HG02678 (cell line): ENCODE data around the gene NFE2L2.
"Not testable (repeated sequence)": the region's sequence is repeated elsewhere in the genome, so short reads cannot be mapped to it uniquely, and the experiment has no call there.

Experiments
- ATAC-seq: cut with Tn5 transposase; IDR thresholded peaks from one replicate; pipeline ENCODE4 v1.9.1; 2021; ENCODE audit warnings: mild to moderate bottlenecking, moderate library complexity; ENCODE audit not compliant: unreplicated experiment

Gene NFE2L2

DNA sequence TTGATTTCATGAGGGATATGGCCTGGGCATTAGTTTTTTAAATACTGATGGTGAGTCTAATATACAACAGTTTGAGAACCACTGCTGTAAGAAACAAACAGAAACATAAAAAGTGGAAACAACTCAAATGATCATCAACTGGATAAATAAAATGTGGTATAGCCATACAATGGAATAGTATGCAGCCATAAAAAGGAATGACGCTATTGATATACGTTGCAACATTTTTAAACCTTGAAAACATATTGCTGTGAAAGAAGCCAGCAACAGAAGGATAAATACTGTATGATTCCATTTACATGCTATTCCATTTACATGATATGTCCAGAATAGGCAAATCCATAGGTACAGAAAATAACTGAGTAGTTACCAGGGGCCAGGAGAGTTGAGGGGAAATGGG is 6.5 kb downstream of the NFE2L2 start:
- no peak for ATAC-seq

- ATAC-seq = no peak
Observed at GRCh38 chr2:177257471-177257870, 7.1 kb downstream of the NFE2L2 start.

- ATAC-seq = no peak
Observed at GRCh38 chr2:177256695-177257094, 7.8 kb downstream of the NFE2L2 start.

DNA sequence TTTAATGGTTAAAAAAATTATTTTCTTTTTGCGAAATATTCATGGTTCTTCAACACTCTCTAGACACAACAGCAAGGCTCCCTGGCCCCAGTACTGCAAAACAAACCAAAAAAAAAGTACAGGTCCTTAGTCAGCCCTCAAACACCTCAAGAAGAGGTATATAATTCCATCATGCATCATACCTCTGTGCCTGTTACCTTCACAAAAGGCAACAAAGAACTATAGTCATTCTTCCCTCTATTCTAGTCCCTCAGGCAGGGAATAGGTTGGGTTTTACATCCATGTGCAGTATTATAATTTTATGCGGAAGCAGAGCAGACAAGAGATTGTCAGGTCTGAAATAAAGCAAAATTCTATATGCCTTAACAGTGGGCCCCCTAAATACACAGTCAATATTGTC is 8.5 kb downstream of the NFE2L2 start:
- ATAC-seq = no peak

DNA sequence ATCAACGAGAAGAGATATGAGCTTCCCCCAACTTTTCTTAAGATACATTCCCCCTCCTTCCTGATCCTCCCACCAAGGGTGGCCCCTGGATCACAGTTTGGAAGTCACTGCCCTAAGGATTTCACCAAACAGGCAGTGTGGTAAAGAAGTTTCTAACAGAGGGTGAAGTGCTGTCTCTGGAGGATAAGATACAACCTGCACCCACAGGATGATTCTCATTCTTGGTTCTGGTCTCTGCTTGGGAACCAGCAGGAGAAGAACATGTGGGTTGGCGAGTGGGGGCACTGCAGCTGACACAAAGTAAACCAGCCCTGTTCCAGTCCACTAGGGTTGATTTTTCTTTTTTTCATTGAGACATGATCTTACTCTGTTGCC is 9.3 kb downstream of the NFE2L2 start:
- ATAC-seq = no peak

DNA sequence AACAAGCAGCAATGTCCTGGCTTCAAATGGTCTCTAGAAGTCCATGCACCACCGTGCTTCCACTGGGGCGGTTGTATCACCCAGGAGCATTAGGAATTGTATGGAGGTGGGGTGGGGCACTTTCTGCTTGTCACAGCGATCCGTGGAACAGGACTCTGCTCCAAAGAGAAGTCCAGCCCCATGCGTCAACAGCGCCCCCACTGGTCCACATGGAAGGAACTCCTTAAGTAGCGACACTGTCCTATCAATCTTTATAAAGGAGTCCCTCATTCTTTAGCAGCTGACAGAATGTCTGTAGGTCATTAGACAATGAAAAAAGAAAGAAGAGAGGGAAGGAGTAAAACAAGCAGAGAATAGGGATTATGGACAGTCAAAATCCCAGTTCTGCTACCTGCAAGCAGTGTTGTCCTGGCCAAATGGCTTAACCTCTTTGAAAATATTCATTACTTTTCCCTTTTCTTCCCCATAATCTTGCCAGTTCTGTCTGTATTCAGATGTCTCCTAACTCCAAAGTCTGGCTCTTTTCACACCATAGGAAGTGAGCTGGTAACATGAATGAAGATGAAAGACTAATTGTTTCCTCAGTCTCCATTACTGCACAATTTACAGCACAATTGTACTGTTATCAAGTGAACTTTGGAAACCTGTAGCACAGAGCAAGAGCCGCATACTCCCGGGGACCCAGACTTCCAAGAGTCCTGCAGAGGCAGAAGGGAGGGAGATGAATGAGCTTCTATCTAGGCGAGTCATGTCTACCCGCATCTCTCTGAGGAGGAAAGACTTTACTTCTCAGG is 9.9 kb downstream of the NFE2L2 start:
- no peak for ATAC-seq

DNA sequence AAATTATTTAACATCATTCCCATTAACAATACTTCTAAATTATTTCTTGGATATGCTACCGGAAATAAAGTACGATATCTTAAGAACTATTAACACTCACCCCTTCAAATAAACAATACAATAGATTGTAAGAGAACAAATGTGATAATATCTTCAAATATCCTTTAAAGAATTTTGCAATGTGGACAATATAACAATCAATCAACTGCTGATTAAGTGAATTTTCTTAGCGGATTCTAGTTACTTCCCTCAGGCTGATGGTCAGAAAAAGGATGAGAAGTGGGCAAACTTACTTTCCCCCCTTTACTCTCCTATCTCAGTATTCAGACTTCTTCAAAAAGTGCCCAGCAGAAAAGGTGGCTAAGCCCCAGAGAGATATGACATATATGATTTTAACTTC is 10.8 kb downstream of the NFE2L2 start:
- ATAC-seq = no peak

GRCh38 chr2:177252808-177253531 is 11.6 kb downstream of the NFE2L2 start:
- no peak for ATAC-seq

- no peak for ATAC-seq
Observed at GRCh38 chr2:177251165-177251542, 13.4 kb downstream of the NFE2L2 start.

GRCh38 chr2:177250461-177250860 is 14.1 kb downstream of the NFE2L2 start:
- no peak for ATAC-seq

- no peak for ATAC-seq
Observed at GRCh38 chr2:177249038-177249437, 15.5 kb downstream of the NFE2L2 start.

DNA sequence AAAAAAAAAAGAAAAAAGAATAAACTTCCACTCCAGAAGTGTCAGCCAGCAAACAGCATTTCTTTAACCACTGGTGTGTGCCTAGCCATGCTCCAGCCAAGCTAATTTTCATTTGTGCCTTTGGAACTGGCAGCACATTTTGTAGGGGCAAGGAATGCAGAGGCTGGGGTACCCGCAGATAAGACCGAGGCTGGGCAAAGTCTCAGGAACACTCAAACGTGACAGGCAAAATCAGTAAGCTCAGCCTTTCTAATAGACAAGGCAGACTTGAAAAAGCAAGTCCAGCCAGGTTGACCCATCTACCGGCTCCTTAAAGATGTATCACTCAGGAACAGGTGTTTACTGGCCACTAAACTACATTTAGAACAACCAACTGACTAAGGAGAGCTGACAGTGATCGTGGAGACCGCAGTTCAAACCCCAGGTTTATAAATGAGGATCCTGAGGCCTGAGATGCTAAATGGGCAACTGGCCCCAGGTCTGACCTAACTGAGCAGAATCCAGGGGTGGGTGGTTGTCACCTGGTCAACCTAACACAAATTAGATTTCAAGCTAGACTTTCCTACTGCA is 16.7 kb downstream of the NFE2L2 start:
- no peak for ATAC-seq

DNA sequence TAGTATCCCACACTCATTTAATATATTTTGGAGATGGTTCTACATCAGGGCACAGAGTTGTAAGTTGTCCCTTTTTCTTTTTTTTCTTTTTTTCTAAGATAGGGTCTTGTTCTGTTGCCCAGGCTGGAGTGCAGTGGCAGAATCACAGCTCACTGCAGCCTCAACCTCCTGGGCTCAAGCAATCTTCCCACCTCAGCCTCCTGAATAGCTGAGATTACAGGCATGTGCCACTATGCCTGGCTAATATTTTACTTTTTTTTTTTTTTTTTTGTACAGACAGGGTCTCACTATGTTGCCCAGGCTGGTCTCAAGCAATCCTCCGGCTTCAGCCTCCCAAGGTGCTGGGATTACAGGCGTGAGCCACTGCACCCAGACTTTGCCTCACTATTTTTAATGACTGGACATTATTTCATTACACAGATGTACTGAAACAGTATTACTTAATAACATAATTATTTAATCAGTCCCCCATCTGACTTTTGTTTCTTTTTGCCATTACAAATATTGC is 17.9 kb downstream of the NFE2L2 start:
- ATAC-seq = not testable (repeated sequence)

DNA sequence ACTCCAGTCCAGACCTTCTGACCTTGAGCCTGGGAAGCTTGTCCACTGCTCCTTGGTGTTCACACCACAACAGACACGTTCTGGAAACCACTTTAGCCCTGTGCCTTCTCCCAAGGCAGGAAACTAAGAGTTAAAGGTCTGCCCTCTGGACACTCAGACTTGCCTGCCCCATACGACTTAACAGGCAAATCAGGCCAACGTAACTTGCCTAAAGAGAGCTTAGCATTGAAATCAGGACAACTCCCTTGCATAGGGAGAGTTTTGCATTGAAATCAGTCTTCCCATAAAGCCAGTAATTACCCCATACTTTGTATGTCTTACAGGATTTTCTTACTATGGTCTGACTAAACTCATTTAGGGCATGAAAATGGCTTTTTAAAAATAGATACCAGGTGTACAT is 18.5 kb downstream of the NFE2L2 start:
- ATAC-seq = no peak

GRCh38 chr2:177245010-177245422 is 19.5 kb downstream of the NFE2L2 start:
- ATAC-seq = no peak

- no peak for ATAC-seq
Observed at GRCh38 chr2:177244244-177244771, 20.2 kb downstream of the NFE2L2 start.

DNA sequence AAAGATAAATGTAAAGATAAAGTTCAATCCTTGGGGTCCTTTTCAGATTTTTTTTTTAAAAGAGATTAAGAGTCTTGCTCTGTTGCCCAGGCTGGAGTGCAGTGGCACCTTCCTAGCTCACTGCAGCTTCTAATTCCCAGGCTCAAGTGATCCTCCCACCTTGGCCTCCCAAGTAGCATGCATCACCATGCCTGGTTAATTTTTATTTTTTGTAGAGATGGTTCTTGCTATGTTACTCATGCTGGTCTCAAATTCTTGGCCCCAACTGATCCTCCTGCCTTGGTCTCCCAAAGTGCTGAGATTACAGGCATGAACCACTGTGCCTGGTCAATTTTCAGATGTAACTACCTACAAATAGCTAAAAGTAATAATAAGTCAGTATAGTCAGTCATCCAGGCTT is 21.1 kb downstream of the NFE2L2 start:
- no peak for ATAC-seq

- no peak for ATAC-seq
Observed at GRCh38 chr2:177243073-177243472, 21.5 kb downstream of the NFE2L2 start.

DNA sequence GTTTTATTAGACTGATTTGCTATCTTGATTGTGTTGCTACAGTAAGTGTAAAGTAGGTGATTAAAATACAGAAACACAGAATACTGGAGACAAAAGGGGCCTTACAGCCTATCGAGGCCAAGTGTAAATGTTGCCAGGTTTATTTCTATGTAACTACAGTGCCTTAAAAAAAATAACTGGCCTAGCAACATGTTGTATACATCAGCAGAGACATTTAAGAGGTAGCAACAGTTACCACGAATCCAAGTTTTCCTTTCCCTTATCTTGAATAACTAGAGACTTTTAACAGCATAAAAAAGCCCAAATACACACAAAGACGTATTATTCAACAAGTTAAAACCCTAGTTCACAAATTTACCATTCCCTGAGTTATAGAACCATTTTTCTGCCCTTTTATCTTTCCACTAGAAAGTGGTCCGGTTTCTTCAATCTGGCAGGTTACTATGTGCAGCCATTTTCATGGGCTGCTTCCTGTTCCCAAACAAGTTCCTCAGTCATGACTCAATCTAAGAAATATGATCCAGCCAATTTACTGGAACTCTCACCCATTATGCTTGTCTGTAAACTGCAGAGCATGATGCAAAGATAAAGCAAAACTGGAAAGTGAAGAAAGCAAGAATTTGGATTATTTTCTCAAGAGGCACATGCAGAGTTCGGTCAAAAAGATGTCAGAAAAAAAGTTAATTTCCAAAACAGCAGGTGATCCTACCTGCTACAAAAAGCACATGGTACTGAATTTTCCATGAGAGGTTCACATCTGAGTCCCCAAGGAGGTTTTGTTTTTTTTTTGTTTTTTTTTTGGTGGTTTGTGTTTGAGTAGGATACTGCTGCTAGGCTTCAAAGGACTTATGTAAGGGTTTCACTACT is 22.2 kb downstream of the NFE2L2 start:
- ATAC-seq = no peak

DNA sequence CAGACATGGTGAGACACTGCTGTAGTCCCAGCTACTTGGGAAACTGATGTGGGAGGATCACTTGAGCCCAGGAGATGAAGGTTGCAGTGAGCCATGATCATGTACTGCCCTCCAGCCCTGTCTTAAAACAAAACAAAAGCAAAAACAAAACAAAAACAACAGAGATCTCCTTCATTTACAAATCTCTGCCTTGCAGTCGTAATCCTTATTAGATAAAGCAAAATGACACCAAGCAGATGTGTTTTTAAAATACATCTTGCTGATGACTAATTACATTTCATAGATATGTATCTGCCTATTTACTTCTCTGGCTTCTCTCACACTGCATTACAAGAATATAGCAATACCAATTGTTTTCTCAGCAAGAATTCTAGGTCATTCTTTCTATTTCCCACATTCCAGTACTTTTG is 22.8 kb downstream of the NFE2L2 start:
- ATAC-seq = no peak
